ENCODE results near the gene MDFIC. TPM values are rescaled to one million over a fixed set of nuclear protein-coding genes. Genes with fewer than 3 reads are reported as not detected.
"Not testable (repeated sequence)": the region's sequence is repeated elsewhere in the genome, so short reads cannot be mapped to it uniquely, and the experiment has no call there.

The MDFIC gene
- total and polyA plus RNA-seq, 2 of the 4 experiments (the other 2 are of a cell fraction): 16.9 to 35.0 TPM

- H3K9me3 ChIP-seq (ENCODE audit: control insufficient read depth, insufficient read depth, low read length); dilution Hi-C loops (cut with HindIII; ENCODE audit: low sequenced_read_pairs, unreplicated experiment); H3K4me1 ChIP-seq (ENCODE audit: control insufficient read depth, insufficient read depth, low read length); H3K9ac ChIP-seq (ENCODE audit: low read depth, low read length); in situ Hi-C loops (cut with MboI; ENCODE audit: low sequenced_read_pairs); ATAC-seq (ENCODE audit: low read depth); H3K56ac ChIP-seq (ENCODE audit: extremely low read depth, insufficient read depth, low read length); H2AK9ac ChIP-seq (replicated peaks; ENCODE audit: low read depth, low read length, poor library complexity); BruUV-seq (replicated peaks); H3K23ac ChIP-seq (ENCODE audit: low read depth, low read length); H3K79me1 ChIP-seq (ENCODE audit: low read depth in 1 of 2, low read length in 2 of 2); H3K9me1 ChIP-seq (ENCODE audit: insufficient read depth, low read length); H3K4me3 ChIP-seq (ENCODE audit: insufficient read depth, low read depth, low read length); DNase-seq; intact Hi-C loops (cut with micrococcal nuclease); H3K4me2 ChIP-seq (ENCODE audit: low read depth, low read length); H4K20me1 ChIP-seq (ENCODE audit: insufficient read depth, low read length); H3K27me3 ChIP-seq (ENCODE audit: control insufficient read depth, insufficient read depth, low read length); H3K36me3 ChIP-seq (ENCODE audit: control insufficient read depth, insufficient read depth, low read length); H2AFZ ChIP-seq (replicated peaks; ENCODE audit: low read length, poor library complexity): not testable (repeated sequence)
- ChIA-PET CTCF (interaction anchor here (0.6 kb wide), 1 partner anchor 432 kb away, joined by 6 read pairs; no protein-coding TSS in a partner anchor), POLR2A (ENCODE audit: unreplicated experiment) (interaction anchor here (0.6 kb wide), 1 partner anchor 445 kb away, joined by 4 read pairs; no protein-coding TSS in a partner anchor)
- H2BK15ac ChIP-seq (ENCODE audit: low read depth, low read length): peak overlapping the region; percentile 76; the same call in 2 of the 3 replicates
- H4K91ac ChIP-seq (ENCODE audit: insufficient read depth, low read depth, low read length): peak overlapping the region; percentile 70
- peak overlapping the region; percentile 73 for H3K27ac ChIP-seq (ENCODE audit: insufficient read depth, low read length)
- peak overlapping the region; percentile 79 for H2BK120ac ChIP-seq (ENCODE audit: low read depth, low read length)
- peak overlapping the region; percentile 87 for H3K4ac ChIP-seq (ENCODE audit: low read depth, low read length)
- H2AK5ac ChIP-seq (ENCODE audit: low read depth, low read length): peak overlapping the region; percentile 99
- peak overlapping the region; percentile 57; the same call in 1 of the 2 replicates for H4K5ac ChIP-seq (ENCODE audit: low read depth, low read length)
- H3K14ac ChIP-seq (replicated peaks; ENCODE audit: low read depth, low read length): peak overlapping the region; percentile 91
- peak overlapping the region; percentile 94 for H2BK20ac ChIP-seq (ENCODE audit: low read depth, low read length)
- H3K18ac ChIP-seq (ENCODE audit: low read depth, low read length): peak overlapping the region; percentile 81
- whole genome bisulfite sequencing, 2 experiments (ENCODE audit: extremely low coverage in 2 of 2, insufficient read length in 1 of 2): no CpG with 5 or more reads among the region's 3 CpGs
- H2BK5ac ChIP-seq (ENCODE audit: low read depth, low read length, poor library complexity, severe bottlenecking): peak overlapping the region; percentile 54
- peak overlapping the region in 1 of 2 experiments; percentile 66; a peak in 2 of 4 replicates for H4K8ac ChIP-seq (ENCODE audit: low read depth in 2 of 2, low read length in 2 of 2)
These were observed 32.8 kb upstream of the MDFIC start for GRCh38 chr7:114889116-114889515.

All from IMR-90 (cell line).